ENCODE results near the gene CRYGC. TPM values are rescaled to one million over a fixed set of nuclear protein-coding genes. Genes with fewer than 3 reads are reported as not detected.

Gene CRYGC, protein sequence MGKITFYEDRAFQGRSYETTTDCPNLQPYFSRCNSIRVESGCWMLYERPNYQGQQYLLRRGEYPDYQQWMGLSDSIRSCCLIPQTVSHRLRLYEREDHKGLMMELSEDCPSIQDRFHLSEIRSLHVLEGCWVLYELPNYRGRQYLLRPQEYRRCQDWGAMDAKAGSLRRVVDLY
- total RNA-seq (not detected), polyA plus RNA-seq (ENCODE audit: insufficient read depth in 1 of 8, insufficient read length in 8 of 8, low replicate concordance in 1 of 8) (not detected)
- long read RNA-seq, donor 1, result 0 reads
- long read RNA-seq, donor 2, result 0 reads
- long read RNA-seq, donor 3, result 0 reads
- long read RNA-seq, donor 4, result 0 reads
- long read RNA-seq, donor 5, result 0 reads
- long read RNA-seq, donor 6, result 0 reads
- long read RNA-seq, donor 7, result 0 reads
- long read RNA-seq, donor 8, result 0 reads
- long read RNA-seq, donor 9, result 0 reads
- long read RNA-seq, donor 10, result 0 reads
- long read RNA-seq, donor 11, result 0 reads

- Histone ChIP-seq H3K4me1 (ENCODE audit: control insufficient read depth, insufficient read depth, low read length) (no peaks in the 10 kb centered on the region), H3K27me3 (ENCODE audit: control insufficient read depth, insufficient read depth, low read length) (peaks cover 3% of the 10 kb centered on the region), H3K36me3 (ENCODE audit: control insufficient read depth, insufficient read depth, low read length) (no peaks in the 10 kb centered on the region), H3K9me3 (replicated peaks; ENCODE audit: control insufficient read depth, low read depth, low read length) (no peaks in the 10 kb centered on the region), H3K27ac (ENCODE audit: low read length) (no peak within 1 kb of the TSS), H3K4me3 (ENCODE audit: low read length) (no peak within 1 kb of the TSS)
- WGBS (ENCODE audit: insufficient coverage), result 58% methylated on average over 13 of the region's 19 CpGs
- DNase-seq, result peak; percentile 5
These were observed at the start of gene CRYGC for GRCh38 chr2:208129744-208130711. TSS of gene CRYGC (minus strand) at chr2:208129828. CDS start at chr2:208129792, 36 bp downstream.

DNA sequence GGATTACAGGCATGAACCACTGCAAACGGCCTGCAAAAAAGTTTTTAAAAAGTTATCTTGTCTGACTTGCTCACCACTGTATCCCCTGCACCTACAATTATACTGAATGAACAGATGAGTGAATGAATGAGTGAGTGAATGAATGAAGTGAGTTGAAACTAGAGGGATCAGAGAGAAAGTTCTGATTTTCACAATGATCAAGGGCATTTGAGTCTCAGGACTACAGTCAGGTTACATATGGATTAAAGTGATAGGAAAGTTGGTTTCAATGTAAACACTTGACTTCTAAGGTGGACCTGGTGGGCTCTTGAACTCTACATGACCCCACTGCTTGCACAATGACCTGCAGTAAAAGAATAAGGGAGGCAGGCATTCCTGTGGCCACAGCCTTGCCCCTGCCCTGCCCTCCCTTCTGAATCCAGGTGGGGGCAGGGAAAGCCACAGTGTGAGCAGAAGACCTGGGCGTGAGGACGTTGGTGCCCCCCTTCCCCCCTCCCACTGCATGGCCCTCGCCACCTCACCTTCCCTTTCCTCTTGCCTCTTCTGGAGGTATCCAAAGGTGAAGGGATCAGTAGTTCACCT lies 49.5 kb upstream of the CRYGC start:
- Histone ChIP-seq H3K4me3 (ENCODE audit: low read length) (no peak overlapping the region), H3K27ac (ENCODE audit: low read length) (no peak overlapping the region), H3K4me1 (ENCODE audit: control insufficient read depth, insufficient read depth, low read length) (no peaks in the 10 kb centered on the region), H3K36me3 (ENCODE audit: control insufficient read depth, insufficient read depth, low read length) (no peaks in the 10 kb centered on the region), H3K9me3 (replicated peaks; ENCODE audit: control insufficient read depth, low read depth, low read length) (no peaks in the 10 kb centered on the region), H3K27me3 (ENCODE audit: control insufficient read depth, insufficient read depth, low read length) (peaks cover 8% of the 10 kb centered on the region)
- WGBS (ENCODE audit: insufficient coverage), result no CpG with 5 or more reads among the region's 4 CpGs
- DNase-seq, result no peak

- no peaks in the 10 kb centered on the region for H3K36me3 ChIP-seq (ENCODE audit: control insufficient read depth, insufficient read depth, low read length)
- no peaks in the 10 kb centered on the region for H3K4me1 ChIP-seq (ENCODE audit: control insufficient read depth, insufficient read depth, low read length)
- H3K4me3 ChIP-seq (ENCODE audit: low read length), result no peak overlapping the region
- no peak for DNase-seq
- H3K27me3 ChIP-seq (ENCODE audit: control insufficient read depth, insufficient read depth, low read length), result no peaks in the 10 kb centered on the region
- H3K27ac ChIP-seq (ENCODE audit: low read length), result no peak overlapping the region
- H3K9me3 ChIP-seq (replicated peaks; ENCODE audit: control insufficient read depth, low read depth, low read length), result no peaks in the 10 kb centered on the region
- WGBS (ENCODE audit: insufficient coverage), result 75% methylated on average over 5 of the region's 6 CpGs
These were observed 46.2 kb upstream of the CRYGC start for GRCh38 chr2:208175840-208176153.

DNA sequence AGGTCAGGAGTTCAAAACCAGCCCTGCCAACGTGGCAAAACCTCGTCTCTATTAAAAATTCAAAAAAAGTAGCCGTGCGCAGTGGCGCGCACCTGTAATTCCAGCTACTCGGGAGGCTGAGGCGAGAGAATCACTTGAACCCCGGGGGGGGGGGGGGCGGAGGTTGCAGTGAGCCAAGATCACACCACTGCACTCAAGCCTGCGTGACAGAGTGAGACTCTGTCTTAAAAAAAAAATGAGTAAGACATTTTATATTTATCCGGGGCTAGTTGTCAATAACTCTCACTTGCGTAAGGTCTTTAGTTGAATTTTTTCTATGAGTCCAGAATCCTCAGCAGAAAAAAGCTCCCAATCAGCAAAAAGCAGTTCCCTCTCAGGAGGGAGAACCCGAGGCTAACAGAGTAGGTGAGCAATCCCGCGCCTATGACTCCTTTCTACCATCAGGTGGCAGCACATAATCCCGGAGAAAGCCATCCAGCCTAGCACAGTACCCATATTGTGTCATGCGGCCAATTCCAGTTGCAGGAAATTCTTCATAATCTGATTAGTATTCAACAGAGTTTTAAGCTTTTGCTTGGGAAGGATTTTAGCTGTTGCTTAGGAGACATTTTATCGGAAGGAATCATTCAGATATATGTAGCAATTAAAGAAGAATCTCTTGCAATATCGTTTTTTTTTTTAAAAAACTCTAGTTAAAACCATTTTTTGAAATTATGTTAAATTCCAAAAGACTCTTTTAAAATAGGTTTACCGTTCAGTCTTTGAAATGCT lies 45.6 kb upstream of the CRYGC start:
- Histone ChIP-seq H3K36me3 (ENCODE audit: control insufficient read depth, insufficient read depth, low read length) (no peaks in the 10 kb centered on the region), H3K27ac (ENCODE audit: low read length) (no peak overlapping the region), H3K27me3 (ENCODE audit: control insufficient read depth, insufficient read depth, low read length) (no peaks in the 10 kb centered on the region), H3K9me3 (replicated peaks; ENCODE audit: control insufficient read depth, low read depth, low read length) (no peaks in the 10 kb centered on the region), H3K4me3 (ENCODE audit: low read length) (no peak overlapping the region), H3K4me1 (ENCODE audit: control insufficient read depth, insufficient read depth, low read length) (no peaks in the 10 kb centered on the region)
- peak; percentile 91 for DNase-seq
- WGBS (ENCODE audit: insufficient coverage), result 73% methylated on average over 8 of the region's 21 CpGs

DNA sequence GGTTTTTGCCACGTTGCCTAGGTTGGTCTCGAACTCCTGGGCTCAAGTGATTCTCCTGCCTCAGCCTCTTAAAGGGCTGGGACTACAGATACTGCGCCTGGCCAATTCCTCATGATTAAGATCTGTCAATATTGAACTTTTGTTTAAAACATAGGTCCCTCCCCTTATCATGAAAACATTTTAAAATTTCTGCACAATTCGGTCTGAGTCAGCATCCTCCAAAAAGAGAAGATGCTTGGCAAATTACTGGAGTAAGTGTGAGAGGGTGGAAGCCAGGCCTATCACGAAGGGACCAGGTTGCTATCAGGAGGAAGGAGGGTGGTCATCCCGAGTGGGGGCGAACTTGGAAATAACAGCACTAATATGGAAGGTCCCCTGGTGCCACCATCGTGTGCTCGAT lies 44.5 kb upstream of the CRYGC start:
- H3K27me3 ChIP-seq (ENCODE audit: control insufficient read depth, insufficient read depth, low read length), result no peaks in the 10 kb centered on the region
- no peaks in the 10 kb centered on the region for H3K9me3 ChIP-seq (replicated peaks; ENCODE audit: control insufficient read depth, low read depth, low read length)
- H3K4me3 ChIP-seq (ENCODE audit: low read length), result no peak overlapping the region
- H3K36me3 ChIP-seq (ENCODE audit: control insufficient read depth, insufficient read depth, low read length), result no peaks in the 10 kb centered on the region
- WGBS (ENCODE audit: insufficient coverage), result 84% methylated on average over 6 of the region's 9 CpGs
- no peaks in the 10 kb centered on the region for H3K4me1 ChIP-seq (ENCODE audit: control insufficient read depth, insufficient read depth, low read length)
- no peak for DNase-seq
- no peak overlapping the region for H3K27ac ChIP-seq (ENCODE audit: low read length)

GRCh38 chr2:208172125-208172524 lies 42.5 kb upstream of the CRYGC start:
- no peaks in the 10 kb centered on the region for H3K36me3 ChIP-seq (ENCODE audit: control insufficient read depth, insufficient read depth, low read length)
- H3K4me1 ChIP-seq (ENCODE audit: control insufficient read depth, insufficient read depth, low read length), result no peaks in the 10 kb centered on the region
- no peak overlapping the region for H3K4me3 ChIP-seq (ENCODE audit: low read length)
- no peaks in the 10 kb centered on the region for H3K9me3 ChIP-seq (replicated peaks; ENCODE audit: control insufficient read depth, low read depth, low read length)
- H3K27me3 ChIP-seq (ENCODE audit: control insufficient read depth, insufficient read depth, low read length), result no peaks in the 10 kb centered on the region
- DNase-seq, result peak; percentile 58
- H3K27ac ChIP-seq (ENCODE audit: low read length), result no peak overlapping the region
- WGBS (ENCODE audit: insufficient coverage), result 78% methylated on average over 3 of the region's 4 CpGs

DNA sequence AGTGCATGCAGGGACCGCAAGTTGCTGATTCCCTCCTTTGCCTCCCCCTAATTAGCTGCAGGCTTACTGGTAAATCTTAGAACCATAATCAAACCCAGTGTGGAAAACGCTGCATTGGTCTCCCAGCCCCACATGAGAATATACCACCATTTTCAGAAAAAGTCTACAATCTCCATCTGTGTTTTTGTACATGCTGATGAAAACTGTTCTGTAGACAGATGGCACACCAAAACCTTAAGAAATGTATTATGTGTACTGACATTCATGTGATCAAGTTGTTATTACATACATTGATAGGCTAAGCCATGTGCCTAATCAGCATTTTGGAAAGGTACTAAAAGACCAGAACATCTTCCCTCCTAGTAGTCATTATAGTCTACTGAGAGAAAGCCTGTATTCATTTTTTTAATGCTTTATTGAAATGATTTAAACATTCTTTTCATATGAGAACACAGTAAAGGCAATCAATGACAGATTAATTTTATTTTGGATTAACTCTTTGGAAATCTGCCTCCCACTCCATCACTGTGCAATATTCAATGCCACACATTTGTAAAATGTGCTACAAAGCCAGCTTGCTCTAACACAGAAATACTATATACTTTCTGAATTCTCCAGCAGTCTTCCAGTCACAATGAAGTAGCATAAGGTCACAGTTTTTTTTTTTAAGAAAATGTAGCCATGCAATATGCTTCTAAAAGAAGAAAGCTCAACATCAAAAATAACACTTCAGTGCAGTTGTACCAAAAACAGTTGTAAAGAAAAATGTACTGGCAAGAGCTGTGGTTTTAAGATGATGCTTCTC lies 35.5 kb upstream of the CRYGC start:
- WGBS (ENCODE audit: insufficient coverage), result 50% methylated on average over 1 of the region's 2 CpGs
- Histone ChIP-seq H3K27ac (ENCODE audit: low read length) (no peak overlapping the region), H3K9me3 (replicated peaks; ENCODE audit: control insufficient read depth, low read depth, low read length) (no peaks in the 10 kb centered on the region), H3K36me3 (ENCODE audit: control insufficient read depth, insufficient read depth, low read length) (no peaks in the 10 kb centered on the region), H3K4me3 (ENCODE audit: low read length) (no peak overlapping the region), H3K27me3 (ENCODE audit: control insufficient read depth, insufficient read depth, low read length) (no peaks in the 10 kb centered on the region), H3K4me1 (ENCODE audit: control insufficient read depth, insufficient read depth, low read length) (no peaks in the 10 kb centered on the region)
- DNase-seq, result no peak

GRCh38 chr2:208163489-208163888 lies 33.9 kb upstream of the CRYGC start, which contains the start of gene CRYGA:
TSS of gene CRYGA (minus strand) at chr2:208163589. CDS start at chr2:208163556, 33 bp downstream.
- DNase-seq, result no peak
- H3K36me3 ChIP-seq (ENCODE audit: control insufficient read depth, insufficient read depth, low read length), result no peaks in the 10 kb centered on the region
- no peaks in the 10 kb centered on the region for H3K4me1 ChIP-seq (ENCODE audit: control insufficient read depth, insufficient read depth, low read length)
- H3K9me3 ChIP-seq (replicated peaks; ENCODE audit: control insufficient read depth, low read depth, low read length), result no peaks in the 10 kb centered on the region
- no peak within 1 kb of the TSS for H3K4me3 ChIP-seq (ENCODE audit: low read length)
- H3K27ac ChIP-seq (ENCODE audit: low read length), result no peak within 1 kb of the TSS
- H3K27me3 ChIP-seq (ENCODE audit: control insufficient read depth, insufficient read depth, low read length), result no peaks in the 10 kb centered on the region
- no CpG with 5 or more reads among the region's 2 CpGs for WGBS (ENCODE audit: insufficient coverage)

DNA sequence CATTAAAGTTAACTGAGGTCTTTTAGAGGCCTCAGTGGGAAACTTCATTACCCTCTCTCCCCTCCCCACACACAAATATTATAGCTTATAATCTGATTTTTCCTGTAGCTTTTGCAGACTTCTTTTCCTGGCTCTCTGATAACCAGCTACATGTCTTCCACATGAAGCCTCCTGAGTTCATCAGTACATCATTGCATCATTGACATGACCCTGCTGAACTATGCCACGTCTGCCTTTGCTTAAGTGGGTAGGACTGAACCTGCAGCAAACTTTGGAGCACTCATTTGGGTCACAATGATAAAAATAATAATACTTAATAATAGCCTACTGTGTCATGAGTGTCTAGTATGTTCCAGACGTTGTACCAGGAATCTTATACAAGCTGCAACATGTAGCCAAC lies 26.8 kb upstream of the CRYGC start:
- Histone ChIP-seq H3K4me3 (ENCODE audit: low read length) (no peak overlapping the region), H3K27ac (ENCODE audit: low read length) (no peak overlapping the region), H3K4me1 (ENCODE audit: control insufficient read depth, insufficient read depth, low read length) (no peaks in the 10 kb centered on the region), H3K27me3 (ENCODE audit: control insufficient read depth, insufficient read depth, low read length) (no peaks in the 10 kb centered on the region), H3K36me3 (ENCODE audit: control insufficient read depth, insufficient read depth, low read length) (no peaks in the 10 kb centered on the region), H3K9me3 (replicated peaks; ENCODE audit: control insufficient read depth, low read depth, low read length) (no peaks in the 10 kb centered on the region)
- no peak for DNase-seq
- no CpG with 5 or more reads among the region's 2 CpGs for whole genome bisulfite sequencing (ENCODE audit: insufficient coverage)

Data from muscle of leg (tissue), 16 donors.